Subcutaneous abdominal adipose tissue (tissue), 5 donors: ENCODE data around the gene LRP1B.

Experiments
- H3K27ac ChIP-seq: one replicate; pipeline ENCODE4 v1.7.0; 2013; ENCODE audit warnings: low read depth, mild to moderate bottlenecking, inconsistent platforms, low read length, moderate library complexity
- H3K27me3 ChIP-seq, 5 donors: one replicate each; pipeline ENCODE4 v1.7.0; 2013; ENCODE audit warnings: low read length in 5 of 5, inconsistent platforms in 1 of 5; ENCODE audit not compliant: control insufficient read depth in 5 of 5, insufficient read depth in 4 of 5
- H3K36me3 ChIP-seq, 5 donors: one replicate each; pipeline ENCODE4 v1.7.0; 2013; ENCODE audit warnings: low read length in 5 of 5; ENCODE audit not compliant: control insufficient read depth in 5 of 5, insufficient read depth in 5 of 5
- H3K4me1 ChIP-seq, 5 donors: one replicate each; pipeline ENCODE4 v1.7.0; 2013; ENCODE audit warnings: low read length in 5 of 5, mild to moderate bottlenecking in 3 of 5, moderate library complexity in 1 of 5; ENCODE audit not compliant: control insufficient read depth in 5 of 5, insufficient read depth in 5 of 5
- H3K4me3 ChIP-seq, 5 donors: one replicate each; pipeline ENCODE4 v1.7.0; 2013; ENCODE audit warnings: low read length in 5 of 5, low read depth in 1 of 5
- H3K9ac ChIP-seq, 5 donors: one replicate each; pipeline ENCODE4 v1.7.0; 2013; ENCODE audit warnings: low read length in 5 of 5, mild to moderate bottlenecking in 4 of 5, moderate library complexity in 3 of 5
- H3K9me3 ChIP-seq, 5 donors: one replicate each; pipeline ENCODE4 v1.7.0; 2013; ENCODE audit warnings: low read length in 5 of 5; ENCODE audit not compliant: control insufficient read depth in 5 of 5
- donor health status: healthy.
- donor health status: healthy.
- donor health status: healthy.
- donor health status: healthy.
- donor health status: healthy.

LRP1B gene

DNA sequence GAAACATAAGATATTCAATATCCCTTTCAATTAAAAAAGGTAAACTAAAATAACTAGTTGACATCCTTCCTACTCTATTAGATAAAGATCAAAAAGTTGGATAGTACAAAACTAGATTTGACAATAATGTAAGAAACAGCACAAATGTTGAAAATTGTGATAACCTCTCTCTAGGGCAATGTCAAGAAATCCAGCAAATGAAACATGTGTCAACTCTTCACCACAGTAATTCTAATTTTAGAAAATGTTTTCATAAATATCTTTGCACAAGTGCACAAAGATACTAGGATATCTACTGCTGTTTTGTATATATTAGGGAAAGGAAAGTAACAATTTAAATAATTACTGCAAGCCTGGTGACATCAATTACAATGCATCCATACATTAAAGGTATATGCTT is 1220.1 kb downstream of the LRP1B start:
- no peaks in the 10 kb centered on the region for H3K9me3 ChIP-seq
- no peak overlapping the region for H3K4me3 ChIP-seq
- no peaks in the 10 kb centered on the region for H3K36me3 ChIP-seq
- H3K9ac ChIP-seq, result no peak overlapping the region
- H3K4me1 ChIP-seq, result no peaks in the 10 kb centered on the region
- H3K27ac ChIP-seq, result no peak overlapping the region
- H3K27me3 ChIP-seq, result no peaks in the 10 kb centered on the region

DNA sequence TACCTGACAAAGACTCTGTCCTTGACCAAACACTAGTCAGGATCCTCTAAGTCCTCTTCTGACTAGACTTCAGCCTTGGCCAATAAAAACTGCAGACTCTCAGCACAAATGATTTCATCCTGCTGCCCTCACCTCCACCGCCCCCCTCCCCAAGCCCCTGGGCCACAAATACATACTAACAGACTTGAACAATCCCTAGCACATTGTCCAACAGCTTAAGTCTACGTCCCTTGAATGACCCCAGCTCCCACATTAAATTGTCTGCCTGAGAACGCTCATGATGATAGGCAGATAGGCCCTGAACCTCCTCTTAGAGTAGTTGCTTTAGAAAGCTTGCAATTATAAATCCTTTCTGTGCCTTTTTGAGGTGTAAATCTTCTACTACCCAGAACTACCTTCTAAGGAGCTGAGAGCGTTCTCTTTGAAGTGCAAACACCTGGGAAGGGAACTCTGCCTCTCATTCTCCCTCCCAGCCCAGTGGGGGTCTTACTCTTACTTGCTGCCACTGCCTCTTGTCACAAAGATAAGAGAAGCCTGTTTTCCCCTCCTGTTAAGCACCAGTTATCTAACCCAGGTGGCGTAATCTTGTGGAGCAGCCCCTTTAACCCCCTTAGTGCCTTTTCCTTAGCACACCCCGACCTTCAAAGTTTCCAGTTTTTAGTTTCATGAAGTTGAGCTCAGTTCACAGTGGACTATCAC is 1225.6 kb downstream of the LRP1B start:
- H3K27ac ChIP-seq, result no peak overlapping the region

DNA sequence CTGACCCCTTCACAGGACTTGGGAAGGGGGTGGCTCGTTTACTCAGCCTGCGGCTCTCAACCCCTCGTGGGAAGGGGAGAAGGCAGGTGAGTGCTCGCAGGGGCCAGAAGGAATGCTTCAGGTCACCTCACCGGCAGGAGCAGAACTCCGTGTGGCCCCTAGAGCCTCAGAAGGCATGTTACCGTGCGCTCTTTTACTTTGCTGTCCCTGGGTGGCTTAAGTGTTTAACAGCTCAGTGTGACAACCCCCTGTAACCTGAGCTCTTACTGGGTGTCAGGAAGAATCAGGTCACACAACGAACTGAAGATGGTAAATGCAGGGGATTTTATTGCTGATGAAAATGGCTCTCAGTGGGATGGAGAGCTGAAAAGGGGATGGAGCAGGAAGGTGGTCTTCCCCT is 1235.4 kb downstream of the LRP1B start:
- H3K9me3 ChIP-seq, result no peaks in the 10 kb centered on the region
- no peak overlapping the region for H3K4me3 ChIP-seq
- H3K4me1 ChIP-seq, result no peaks in the 10 kb centered on the region
- H3K27ac ChIP-seq, result no peak overlapping the region
- no peak overlapping the region for H3K9ac ChIP-seq
- no peaks in the 10 kb centered on the region for H3K27me3 ChIP-seq
- H3K36me3 ChIP-seq, result no peaks in the 10 kb centered on the region

More for the DNA sequence above, 1225.6 kb downstream of the LRP1B start:
- Histone ChIP-seq H3K36me3 (no peaks in the 10 kb centered on the region), H3K4me3 (no peak overlapping the region), H3K27me3 (no peaks in the 10 kb centered on the region), H3K9ac (no peak overlapping the region), H3K4me1 (no peaks in the 10 kb centered on the region), H3K9me3 (no peaks in the 10 kb centered on the region)

GRCh38 chr2:140893685-140894084 is 1237.1 kb downstream of the LRP1B start:
- H3K27me3 ChIP-seq, result no peaks in the 10 kb centered on the region
- no peaks in the 10 kb centered on the region for H3K4me1 ChIP-seq
- H3K9me3 ChIP-seq, result no peaks in the 10 kb centered on the region
- no peak overlapping the region for H3K9ac ChIP-seq
- no peak overlapping the region for H3K4me3 ChIP-seq
- H3K36me3 ChIP-seq, result no peaks in the 10 kb centered on the region
- H3K27ac ChIP-seq, result no peak overlapping the region

DNA sequence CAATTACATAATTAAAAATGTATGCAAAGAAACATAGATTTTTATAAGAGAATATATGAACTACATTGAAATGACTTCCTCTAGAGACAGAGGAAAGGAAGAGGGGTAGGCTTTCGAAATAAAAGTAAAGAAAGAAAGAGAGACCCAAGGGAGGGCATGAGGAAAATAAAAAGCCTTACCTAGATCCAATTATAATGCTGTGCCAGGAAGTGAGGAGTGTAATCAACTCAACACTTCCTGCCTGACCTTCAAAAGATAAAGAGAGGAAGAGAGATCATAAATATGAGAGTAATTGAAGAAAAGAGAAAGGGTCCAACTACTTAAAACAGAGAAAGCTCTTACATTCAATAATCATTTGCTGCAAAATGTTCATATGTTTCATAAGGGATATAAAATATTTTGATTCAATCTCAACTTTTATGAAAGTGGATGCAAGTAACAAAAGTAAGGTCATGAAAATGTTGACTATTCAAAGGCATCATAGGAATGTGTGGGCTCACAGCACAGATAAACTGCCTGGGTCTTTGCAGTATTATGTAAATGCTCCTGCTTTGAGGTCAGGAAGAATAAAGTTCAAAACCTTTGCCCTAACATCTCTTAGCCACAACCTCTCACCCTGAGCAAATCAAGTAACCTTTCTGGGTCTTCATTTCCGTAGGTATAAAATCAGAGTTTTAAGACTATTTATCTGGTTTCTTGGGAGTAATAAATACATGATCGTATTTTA is 1237.7 kb downstream of the LRP1B start:
- Histone ChIP-seq H3K4me3 (no peak overlapping the region), H3K27ac (no peak overlapping the region), H3K36me3 (no peaks in the 10 kb centered on the region), H3K27me3 (no peaks in the 10 kb centered on the region), H3K4me1 (no peaks in the 10 kb centered on the region), H3K9ac (no peak overlapping the region), H3K9me3 (no peaks in the 10 kb centered on the region)

- no peaks in the 10 kb centered on the region for H3K9me3 ChIP-seq
- H3K4me1 ChIP-seq, result no peaks in the 10 kb centered on the region
Observed at GRCh38 chr2:140892436-140892835, 1238.4 kb downstream of the LRP1B start.

GRCh38 chr2:140891614-140892212 is 1239.1 kb downstream of the LRP1B start:
- no peak overlapping the region for H3K27ac ChIP-seq
- H3K9me3 ChIP-seq, result no peaks in the 10 kb centered on the region
- H3K4me1 ChIP-seq, result no peaks in the 10 kb centered on the region

More at GRCh38 chr2:140892436-140892835, 1238.4 kb downstream of the LRP1B start:
- Histone ChIP-seq H3K27me3 (no peaks in the 10 kb centered on the region), H3K4me3 (no peak overlapping the region), H3K9ac (no peak overlapping the region), H3K36me3 (no peaks in the 10 kb centered on the region), H3K27ac (no peak overlapping the region)

DNA sequence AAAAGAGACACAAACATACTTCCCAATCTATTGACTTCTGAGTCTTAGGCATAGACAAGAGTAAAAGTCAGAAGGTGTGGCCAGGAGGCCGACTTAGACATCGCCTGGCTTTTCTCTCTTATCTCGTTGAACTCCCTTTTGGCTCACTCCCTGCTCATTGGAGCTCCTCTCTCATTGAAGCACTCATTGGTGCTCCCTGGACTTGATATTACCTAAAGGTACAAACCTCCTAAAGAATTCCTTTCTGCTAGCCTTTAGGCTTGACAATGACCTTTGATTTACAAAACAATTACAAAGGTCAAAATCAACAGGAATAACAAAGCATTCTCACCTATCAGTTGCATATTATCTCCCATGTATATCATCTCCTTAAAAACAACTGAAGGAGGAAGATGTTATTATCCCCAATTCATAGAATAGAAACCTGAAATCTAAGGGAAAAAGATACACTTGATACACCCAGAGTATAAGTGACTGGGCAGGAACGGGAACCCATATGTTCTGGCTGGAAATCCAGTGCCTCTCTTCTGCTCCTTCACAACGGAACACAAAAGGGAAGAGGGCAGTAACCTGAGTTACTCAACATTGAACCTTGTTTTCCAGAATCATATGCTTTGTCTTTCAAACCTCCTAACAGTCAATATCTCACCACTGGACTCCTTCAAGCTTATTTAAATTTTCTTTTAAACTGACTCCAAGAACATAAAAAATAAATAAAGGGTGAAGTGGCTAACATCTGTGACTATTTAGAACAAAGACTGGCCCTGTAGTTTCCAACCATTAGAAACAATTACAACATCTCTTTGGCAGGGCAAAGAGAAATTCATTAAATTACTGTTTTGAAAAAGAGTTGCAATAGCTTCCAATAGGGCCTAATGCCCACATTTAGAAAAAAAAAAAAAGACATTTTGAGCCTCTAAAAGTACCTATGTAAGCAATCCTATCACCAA is 1247.9 kb downstream of the LRP1B start:
- Histone ChIP-seq H3K9ac (no peak overlapping the region), H3K27me3 (no peaks in the 10 kb centered on the region), H3K4me3 (no peak overlapping the region), H3K4me1 (peaks cover 0 to 5% (median 0%) of the 10 kb centered on the region in 5 donors), H3K36me3 (no peaks in the 10 kb centered on the region), H3K27ac (no peak overlapping the region), H3K9me3 (no peaks in the 10 kb centered on the region)

More at GRCh38 chr2:140891614-140892212, 1239.1 kb downstream of the LRP1B start:
- Histone ChIP-seq H3K36me3 (no peaks in the 10 kb centered on the region), H3K4me3 (no peak overlapping the region), H3K9ac (no peak overlapping the region), H3K27me3 (no peaks in the 10 kb centered on the region)

GRCh38 chr2:140880573-140880972 is 1250.2 kb downstream of the LRP1B start:
- H3K36me3 ChIP-seq, result no peaks in the 10 kb centered on the region
- H3K9me3 ChIP-seq, result peaks cover 0 to 6% (median 0%) of the 10 kb centered on the region in 5 donors
- no peak overlapping the region for H3K27ac ChIP-seq
- no peak overlapping the region for H3K9ac ChIP-seq
- H3K27me3 ChIP-seq, result no peaks in the 10 kb centered on the region
- H3K4me1 ChIP-seq, result peaks cover 0 to 5% (median 0%) of the 10 kb centered on the region in 5 donors
- no peak overlapping the region for H3K4me3 ChIP-seq
